ENCODE results near the gene LIN52. TPM values are rescaled to one million over a fixed set of nuclear protein-coding genes. Genes with fewer than 3 reads are reported as not detected.

Gene LIN52
- 26.3 TPM for total RNA-seq

GRCh38 chr14:74084277-74085046, at the start of gene LIN52, which contains the start of gene ALDH6A1:
Gene LIN52, plus strand, starts transcription at chr14:74084956. Its CDS starts 19 bp downstream, at chr14:74084975.
Gene ALDH6A1, minus strand, starts transcription at chr14:74084453. Its CDS starts 59 bp downstream, at chr14:74084394.

GRCh38 chr14:74238974-74239847, 154.5 kb downstream of the LIN52 start, which contains the start of gene VSX2:
Gene VSX2, plus strand, starts transcription at chr14:74239449. Its CDS starts 113 bp downstream, at chr14:74239562.

Small RNAs within 50 kb of the gene (small RNA-seq; reads per million reads assigned to genes)
- gene AC006349.1: not detected
- not detected for gene RN7SL530P

Other genes with a start within 250 kb of the LIN52 start
- 6.9 TPM for gene PTGR2, start 233.1 kb upstream of the LIN52 start, total RNA-seq
- 60.4 TPM for gene ZNF410, start 198.1 kb upstream of the LIN52 start, total RNA-seq
- 20.3 TPM for gene FAM161B, start 134.9 kb upstream of the LIN52 start, total RNA-seq
- gene COQ6, start 134.7 kb upstream of the LIN52 start, total RNA-seq: 28.6 TPM
- gene ENTPD5, start 65.7 kb upstream of the LIN52 start, total RNA-seq: 6.7 TPM
- 16.1 TPM for gene BBOF1, start 65.6 kb upstream of the LIN52 start, total RNA-seq
- gene ALDH6A1, start 503 bp upstream of the LIN52 start, total RNA-seq: 68.7 TPM
- gene VSX2, start 154.5 kb downstream of the LIN52 start, total RNA-seq: not detected
- 31.8 TPM for gene ABCD4, start 218.0 kb downstream of the LIN52 start, total RNA-seq